Activated T-cell treated with anti-CD3 and anti-CD28 coated beads, Interleukin-2, amount 50 U/mL, for 48 hours (primary cell): ENCODE measurements around the gene CHRM1.
"Not testable (repeated sequence)": the region's sequence is repeated elsewhere in the genome, so short reads cannot be mapped to it uniquely, and the experiment has no call there.

Source experiments
- DNase-seq, 2 experiments: peaks; one replicate each; pipeline ENCODE4 v3.0.0-alpha.2; 2020

The CHRM1 gene, protein sequence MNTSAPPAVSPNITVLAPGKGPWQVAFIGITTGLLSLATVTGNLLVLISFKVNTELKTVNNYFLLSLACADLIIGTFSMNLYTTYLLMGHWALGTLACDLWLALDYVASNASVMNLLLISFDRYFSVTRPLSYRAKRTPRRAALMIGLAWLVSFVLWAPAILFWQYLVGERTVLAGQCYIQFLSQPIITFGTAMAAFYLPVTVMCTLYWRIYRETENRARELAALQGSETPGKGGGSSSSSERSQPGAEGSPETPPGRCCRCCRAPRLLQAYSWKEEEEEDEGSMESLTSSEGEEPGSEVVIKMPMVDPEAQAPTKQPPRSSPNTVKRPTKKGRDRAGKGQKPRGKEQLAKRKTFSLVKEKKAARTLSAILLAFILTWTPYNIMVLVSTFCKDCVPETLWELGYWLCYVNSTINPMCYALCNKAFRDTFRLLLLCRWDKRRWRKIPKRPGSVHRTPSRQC

DNA sequence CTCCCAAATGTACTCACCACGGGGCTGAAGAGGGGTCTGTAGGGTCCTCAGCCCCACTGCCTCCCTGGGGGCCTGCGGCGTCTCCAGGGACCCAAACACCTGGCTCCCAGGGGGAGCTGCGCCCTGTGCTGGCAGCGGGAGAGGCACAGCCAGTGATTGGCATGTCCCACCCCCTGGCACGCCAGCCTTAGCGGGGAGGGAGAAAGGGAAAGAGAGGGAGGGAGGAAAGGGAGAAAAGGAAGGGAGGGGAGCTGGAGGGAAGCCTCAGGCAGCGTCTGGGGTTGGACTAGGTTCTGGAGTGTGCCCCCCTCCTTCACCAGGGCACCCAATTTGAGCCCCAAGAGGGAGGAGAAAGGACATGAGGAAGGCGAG, at the start of gene CHRM1:
Gene CHRM1 (minus strand): TSS at position 163 of the 372 bp plus-strand sequence. CDS start 10,263 bp downstream, outside the sequence.
- no peak for DNase-seq

DNA sequence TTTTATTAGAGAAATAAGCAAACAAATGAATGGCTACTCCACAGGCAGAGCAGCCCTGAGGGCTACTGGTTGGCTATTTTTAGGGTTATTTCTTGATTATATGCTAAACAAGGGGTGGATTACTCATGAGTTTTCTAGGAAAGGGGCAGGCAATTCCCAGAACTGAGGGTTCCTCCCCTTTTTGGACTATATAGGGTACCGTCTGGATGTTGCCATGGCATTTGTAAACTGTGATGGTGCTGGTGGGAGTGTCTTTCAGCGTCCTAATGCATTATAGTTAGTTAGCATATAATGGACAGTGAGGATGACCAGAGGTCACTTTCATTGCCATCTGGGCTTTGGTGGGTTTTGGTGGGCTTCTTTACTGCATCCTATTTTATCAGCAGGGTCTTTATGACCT, 44.4 kb upstream of the CHRM1 start:
- no peak for DNase-seq

DNA sequence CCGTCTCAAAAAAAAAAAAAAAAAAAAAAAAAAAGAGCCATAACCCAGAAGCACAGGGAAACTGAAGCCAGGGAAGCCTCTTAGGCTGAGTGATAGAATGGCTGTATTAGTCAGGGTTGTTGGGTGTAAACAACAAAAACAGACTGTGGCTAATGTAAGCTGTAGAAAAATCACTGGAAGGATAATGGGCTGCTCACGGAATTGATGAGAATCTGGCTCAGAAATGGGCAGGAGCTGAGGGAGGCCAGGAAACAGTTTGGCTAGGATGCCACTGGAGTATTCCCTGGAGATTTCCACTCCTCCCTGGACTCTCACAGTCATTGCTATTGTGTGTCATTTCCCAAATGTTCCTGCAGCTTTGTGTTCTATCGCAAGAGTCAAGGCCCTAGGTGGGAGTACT, 41.2 kb upstream of the CHRM1 start:
- no peak for DNase-seq

DNA sequence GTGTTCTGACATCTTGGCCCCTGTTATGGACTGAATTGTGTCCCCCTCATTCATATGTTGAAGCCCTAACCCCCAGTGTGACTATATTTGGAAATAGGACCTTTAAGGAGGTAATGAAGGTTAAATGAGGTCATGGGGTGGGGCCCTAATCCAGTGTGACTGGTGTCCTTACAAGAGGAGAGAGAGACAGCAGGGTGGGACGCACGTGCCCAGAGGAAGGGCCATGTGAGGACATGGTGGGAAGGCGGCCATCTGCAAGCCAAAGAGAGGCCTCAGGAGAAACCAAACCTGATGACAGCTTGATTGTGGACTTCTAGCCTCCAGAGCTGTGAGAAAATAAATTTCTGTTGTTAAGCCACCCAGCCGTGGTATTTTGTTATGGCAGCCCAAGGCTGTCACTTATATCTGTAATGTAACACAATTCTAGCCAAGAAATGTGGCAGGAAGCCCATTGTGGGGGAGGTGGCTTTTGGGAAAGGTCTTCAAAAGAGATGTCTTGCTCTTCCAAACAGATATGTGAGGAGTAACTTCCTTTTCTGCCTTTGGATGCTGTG, 39.9 kb upstream of the CHRM1 start:
- DNase-seq, result no peak

DNA sequence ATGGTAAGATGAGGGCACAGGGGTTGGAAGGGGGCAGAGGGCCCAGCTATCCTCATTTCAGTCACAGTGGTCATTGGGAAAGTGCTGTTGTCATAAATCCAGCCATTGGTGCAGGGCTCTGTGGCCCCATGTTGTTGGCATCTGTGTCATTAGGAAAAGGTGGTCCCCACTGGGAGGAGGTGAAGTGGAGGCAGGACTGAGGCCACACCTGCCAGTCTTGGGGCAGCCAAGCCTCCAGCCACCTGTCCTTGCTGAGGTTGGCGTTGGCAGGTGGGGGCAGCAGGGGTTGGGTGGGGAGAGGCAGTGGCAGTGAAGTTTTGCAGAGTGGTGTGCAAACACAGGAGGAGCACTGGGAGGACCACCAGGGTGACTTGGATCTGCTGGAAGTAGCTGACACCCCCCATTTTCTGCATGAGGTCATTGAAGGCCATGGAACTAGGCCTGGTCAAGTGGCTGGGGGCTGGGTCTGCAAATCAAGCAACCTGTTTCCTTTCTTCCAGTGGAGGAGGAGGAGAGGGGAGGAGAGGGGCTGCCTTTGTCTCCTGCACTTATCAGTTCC, 38.3 kb upstream of the CHRM1 start:
- DNase-seq, result no peak

DNA sequence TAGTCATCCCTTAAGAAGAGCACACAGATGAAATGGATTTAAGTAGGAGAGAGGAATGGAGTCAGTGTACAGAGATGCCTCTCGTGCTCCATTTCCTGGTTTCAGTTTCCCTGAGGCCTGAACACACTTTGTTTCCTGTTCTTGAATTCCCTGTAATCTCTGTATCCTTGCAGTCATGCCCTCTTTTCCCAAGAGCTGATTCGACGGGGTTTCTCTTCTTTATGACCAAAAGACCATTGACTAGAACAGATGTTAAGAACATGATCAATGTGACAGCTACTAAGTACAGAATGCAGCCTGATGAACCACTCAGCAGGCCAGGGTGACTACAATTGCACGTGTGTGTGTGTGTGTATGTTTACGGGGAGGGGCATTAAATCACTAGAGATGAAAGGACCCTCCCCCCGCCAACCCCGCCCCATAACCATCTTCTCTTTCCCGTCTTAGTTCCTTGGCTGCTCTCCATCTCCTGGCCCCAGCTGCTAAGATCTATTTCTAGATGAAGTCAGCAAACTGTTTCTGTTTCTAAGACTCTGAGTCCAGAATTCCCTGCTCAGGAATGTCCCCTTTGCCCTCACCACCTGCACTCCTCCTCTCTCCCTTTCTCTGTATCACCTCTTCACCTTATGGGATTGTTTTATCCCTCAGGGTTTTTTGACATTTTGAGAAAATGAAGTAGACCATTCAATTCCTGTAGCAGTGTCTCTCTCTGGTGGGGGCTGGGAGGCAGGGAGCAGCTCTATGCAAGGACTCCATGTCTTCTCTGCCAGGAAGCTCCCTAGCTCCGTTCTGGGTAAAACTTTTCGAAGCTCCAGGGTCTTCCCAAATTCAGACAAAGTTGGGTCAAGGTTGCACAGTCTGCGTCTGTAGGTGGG, 37.6 kb upstream of the CHRM1 start:
- no peak for DNase-seq

DNA sequence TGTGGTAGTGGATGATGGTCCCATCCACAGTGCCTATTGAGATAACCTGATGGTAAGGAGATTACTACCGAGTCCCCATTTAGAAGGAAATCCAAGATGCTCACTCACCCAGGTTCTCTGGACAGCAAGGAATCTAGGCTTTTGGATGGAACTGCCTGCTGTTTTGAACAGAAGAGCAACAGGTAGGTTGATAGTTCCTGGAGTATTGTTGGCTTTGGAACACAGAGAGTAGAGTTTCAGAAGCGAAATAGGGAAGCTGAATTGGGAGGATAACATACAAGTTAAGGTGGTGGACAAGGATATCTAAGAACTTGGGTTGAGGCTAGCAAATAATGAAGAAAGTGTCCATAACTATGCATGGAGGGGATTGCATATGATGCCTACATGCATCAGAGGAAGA, 36.0 kb upstream of the CHRM1 start:
- no peak for DNase-seq

DNA sequence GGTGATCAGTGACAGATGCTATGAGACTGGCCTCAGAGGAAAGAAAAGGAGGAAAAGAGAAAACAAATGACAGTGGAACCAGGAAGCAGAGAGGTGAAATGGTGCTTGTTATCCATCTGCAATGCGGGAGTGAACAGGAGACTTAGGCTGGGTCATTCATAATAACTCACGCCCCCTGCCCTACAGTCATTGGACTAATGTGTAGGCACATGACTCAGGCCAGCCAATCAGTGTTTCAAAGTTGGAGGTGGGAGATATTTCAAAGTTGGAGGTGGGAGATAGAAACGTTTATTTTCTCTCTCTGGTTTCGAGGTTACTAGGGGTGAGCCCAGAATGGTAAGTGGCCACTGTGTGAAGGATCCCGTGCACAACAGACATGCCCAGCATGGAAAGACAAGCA, 33.3 kb upstream of the CHRM1 start:
- DNase-seq, result no peak

DNA sequence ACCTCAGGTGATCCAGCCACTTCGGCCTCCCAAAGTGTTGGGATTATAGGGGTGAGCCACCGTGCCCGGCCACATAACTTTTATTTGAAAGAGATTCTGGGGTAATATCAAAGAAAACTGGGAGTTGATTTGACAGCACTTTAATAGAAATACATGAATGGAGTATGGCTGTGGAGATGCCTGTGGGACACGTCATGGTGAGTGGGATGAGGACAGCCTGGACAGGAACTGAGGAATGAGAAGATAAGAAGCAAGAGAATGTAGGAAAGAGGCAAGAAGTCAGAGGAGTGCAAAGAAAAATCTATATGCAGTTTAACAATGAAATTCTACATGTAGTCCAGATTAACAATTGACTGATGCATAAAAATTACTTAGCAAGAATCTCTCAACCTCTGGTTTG, 32.6 kb upstream of the CHRM1 start:
- no peak for DNase-seq

DNA sequence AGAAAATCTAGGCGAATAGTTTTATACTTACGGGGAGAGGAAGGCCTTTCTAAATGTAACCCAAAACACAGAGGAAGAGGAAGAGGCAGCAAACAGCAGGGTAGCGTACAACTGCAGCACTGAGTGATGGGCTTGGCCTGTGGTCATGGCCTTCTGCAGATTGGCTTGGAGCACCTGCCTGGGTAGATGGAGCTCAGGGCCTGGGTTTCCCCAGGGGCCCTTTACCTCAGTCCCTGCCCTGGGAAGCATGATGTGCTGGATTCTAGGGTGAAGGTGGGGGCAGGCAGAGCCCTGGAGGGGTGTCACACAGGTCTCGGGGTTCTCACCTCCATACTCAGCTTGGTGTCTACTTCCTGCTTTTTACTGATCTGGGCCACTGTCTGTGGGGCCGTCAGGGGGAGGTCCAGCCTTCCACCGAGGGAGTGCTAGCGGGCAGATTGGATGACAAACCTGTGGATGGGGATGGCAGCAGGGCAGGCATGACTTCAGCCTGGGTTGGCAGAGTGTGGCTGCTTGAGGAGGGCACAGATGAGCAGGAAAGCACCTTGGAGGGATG, 27.7 kb upstream of the CHRM1 start:
- no peak for DNase-seq

DNA sequence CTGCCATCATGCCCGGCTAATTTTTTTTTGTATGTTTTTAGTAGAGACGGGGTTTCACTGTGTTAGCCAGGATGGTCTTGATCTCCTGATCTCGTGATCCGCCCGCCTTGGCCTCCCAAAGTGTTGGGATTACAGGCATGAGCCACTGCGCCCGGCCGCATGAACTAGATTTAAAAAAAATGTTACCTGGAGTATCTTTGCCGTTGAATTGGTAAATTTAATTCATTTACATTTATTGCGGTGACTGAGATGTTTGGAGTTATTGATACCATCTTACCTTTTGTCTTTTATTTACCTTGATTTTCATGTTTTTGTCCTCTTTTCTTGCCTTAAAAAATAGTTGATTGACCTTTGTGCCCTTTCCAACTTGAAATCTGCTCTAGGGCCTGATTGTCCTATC, 24.4 kb upstream of the CHRM1 start:
- DNase-seq, result not testable (repeated sequence)

DNA sequence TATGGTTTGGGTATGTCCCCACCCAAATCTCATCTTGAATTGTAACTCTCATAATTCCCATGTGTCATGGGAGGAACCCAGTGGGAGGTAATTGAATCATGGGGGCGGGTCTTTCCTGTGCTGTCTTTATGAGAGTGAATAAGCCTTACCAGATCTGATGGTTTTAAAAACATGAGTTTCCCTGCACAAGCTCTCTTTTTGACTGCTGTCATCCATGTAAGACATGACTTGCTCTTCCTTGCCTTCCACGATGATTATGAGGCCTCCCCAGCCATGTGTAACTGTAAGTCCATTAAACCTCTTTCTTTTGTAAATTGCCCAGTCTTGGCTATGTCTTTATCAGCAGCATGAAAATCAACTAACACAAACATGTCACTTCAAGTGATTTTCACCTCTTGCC, 16.4 kb upstream of the CHRM1 start:
- DNase-seq, result not testable (repeated sequence)

DNA sequence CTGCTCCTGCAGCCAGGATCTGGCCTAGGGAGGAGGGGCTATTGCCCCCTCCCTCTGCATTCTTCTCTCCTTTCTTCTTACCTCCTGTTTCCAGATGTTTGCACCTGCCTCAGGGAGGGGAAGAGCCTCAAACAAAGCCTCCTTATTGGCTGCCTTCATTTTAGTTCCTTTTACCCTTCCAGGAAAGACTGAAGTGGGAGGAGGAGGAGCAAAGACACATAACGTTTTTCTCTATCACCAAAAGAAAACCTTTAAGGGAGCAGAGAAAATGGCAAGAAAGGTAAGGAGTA, 13.3 kb upstream of the CHRM1 start:
- no peak for DNase-seq

DNA sequence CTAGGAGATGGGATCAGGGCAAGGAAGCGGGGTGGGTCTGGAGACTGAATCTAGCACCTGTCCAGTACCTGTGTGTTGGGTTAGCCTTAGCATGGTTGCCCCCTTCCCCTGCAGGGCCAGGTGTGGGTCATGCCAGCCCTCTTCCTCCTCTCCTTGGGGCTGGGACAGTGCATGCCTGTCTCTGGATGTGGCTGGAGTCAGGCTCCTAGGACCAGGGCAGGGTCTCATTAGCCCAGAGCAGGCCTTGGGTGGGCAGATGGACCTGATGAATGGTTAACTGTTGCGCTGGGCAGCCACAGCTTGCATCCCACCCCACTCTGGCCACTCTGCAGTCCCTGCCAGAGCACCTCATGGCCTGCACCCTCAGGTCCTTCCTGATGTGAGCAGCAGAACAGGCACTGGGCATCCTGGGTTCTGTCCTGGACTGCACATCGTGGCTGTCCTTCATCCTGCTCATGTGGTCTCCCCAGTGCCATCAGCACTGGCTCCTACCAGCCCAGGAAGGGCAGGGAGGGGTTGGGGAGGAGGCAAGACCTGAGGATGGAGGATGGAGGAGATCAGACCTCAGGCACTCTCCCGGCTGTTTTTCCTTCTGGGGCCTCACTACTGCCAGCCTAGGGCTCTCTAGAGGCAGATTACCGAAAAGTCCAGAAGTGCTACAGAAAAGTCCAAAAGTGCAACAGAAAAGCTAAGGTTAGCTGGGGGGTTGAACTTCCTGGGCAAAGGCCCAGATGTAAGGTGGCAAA, 12.8 kb upstream of the CHRM1 start:
- no peak for DNase-seq

DNA sequence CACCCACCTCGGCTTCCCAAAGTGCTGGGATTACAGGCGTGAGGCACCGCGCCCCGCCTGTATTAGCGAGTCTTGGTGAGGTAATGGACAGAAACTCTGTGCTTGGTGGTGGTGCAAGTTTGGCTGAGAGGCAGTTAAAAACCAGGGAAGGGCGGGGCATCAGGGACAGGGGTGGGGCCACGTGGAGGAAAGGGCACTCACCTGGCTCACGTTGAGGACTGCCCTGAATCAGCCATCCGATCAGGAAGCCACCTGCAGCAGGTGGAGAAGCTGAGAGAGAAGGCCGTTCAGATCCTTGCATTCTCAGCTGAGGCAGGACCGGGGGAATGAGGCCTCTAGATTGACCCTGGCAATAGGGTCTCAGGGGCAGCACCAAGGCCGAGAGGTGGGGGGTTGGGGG, 12.1 kb upstream of the CHRM1 start:
- no peak for DNase-seq

DNA sequence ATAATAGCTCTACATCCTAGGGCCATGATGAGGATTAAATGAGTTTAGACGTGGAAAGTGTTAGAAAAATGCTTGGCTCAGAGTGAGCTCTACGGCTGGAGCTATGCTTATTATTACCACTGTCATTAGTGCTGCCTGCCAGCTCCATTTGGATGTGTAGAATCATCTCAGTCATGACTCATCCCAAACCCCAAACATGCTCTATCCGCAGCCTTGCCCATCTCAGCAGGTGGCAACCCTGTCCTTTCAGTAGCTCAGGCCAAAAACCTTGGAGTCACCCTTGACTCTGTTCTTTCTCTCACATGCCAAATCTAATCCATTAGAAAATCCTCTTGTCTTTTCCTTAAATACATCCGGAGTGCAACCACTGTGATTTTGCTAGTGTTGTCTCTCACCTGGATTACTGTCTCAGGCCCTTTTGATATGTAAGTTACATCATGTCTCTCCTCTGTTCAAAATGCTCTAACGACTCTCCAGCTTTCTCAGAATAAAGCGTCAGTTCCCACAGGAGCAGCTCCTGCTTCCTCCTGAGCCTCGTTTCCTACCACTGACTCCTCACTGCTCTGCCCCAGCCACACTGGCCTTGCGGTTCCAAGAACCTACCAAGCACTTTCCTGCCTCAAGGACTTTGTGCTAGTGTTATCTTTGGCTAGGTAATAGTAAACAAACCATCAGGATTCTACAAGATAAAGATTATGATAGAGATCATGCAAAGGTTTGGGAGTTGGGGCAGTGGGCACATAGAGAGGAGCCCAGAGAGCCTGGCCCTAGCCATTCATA, 10.5 kb upstream of the CHRM1 start:
- no peak for DNase-seq

DNA sequence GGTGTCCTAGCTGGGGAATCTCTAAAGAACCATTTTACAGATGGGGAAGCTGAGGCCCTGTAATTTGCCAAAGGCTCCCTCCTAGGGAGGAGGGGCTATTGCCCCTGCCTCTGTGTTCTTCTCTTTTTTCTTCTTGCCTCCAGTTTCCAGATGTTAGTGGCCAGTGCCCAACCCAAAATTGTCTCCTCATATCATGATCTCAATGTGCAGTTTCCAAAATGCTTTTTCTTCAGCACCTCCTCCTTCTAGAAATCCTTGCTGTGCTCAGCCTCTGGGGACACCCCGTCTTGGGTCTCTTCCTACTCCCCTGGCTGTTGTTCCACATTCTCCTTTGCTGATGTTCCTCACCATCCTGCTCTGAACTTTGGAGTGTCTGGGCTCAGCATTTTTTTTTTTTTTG, 9.5 kb upstream of the CHRM1 start:
- no peak for DNase-seq

DNA sequence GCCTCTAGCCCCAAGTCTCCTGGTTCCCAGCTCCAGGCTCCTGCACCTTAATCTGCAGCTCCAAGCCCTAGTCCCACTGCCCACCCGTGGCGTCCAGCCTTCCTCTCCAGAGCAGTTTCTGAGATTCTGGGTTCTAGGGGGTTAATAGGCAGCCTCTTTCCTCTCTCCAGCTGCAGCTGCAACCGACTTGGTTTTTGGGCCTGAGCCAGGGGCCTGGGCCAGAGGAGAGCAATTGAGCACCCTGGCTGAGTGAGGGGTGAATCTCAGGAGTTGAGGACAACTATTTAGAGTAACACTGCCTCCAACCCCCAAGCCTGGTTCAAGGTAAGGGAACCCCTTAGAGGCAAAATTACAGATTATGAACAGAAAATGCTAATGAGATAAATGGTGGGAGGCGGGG, 9.0 kb upstream of the CHRM1 start:
- DNase-seq, result no peak

DNA sequence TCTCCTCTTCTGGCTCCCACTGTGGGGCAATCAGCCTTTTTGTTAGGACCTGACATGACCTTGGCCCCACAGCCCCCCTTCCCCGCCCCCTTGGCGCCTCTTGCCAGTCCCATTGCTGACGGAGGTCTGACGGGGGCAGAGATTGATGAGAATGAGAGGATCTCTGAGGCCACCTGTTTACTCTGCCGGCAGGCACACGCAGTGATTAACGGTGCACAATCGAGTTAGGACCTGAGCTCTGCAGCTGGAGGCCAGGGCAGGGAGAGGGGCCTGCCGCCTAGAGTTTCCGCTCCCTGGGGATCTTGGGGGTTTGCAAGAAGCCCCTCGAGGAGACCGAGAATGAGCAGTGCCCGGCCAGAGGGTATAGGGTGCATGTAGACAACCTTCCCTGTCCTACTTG, 6.8 kb upstream of the CHRM1 start:
- DNase-seq, result no peak

DNA sequence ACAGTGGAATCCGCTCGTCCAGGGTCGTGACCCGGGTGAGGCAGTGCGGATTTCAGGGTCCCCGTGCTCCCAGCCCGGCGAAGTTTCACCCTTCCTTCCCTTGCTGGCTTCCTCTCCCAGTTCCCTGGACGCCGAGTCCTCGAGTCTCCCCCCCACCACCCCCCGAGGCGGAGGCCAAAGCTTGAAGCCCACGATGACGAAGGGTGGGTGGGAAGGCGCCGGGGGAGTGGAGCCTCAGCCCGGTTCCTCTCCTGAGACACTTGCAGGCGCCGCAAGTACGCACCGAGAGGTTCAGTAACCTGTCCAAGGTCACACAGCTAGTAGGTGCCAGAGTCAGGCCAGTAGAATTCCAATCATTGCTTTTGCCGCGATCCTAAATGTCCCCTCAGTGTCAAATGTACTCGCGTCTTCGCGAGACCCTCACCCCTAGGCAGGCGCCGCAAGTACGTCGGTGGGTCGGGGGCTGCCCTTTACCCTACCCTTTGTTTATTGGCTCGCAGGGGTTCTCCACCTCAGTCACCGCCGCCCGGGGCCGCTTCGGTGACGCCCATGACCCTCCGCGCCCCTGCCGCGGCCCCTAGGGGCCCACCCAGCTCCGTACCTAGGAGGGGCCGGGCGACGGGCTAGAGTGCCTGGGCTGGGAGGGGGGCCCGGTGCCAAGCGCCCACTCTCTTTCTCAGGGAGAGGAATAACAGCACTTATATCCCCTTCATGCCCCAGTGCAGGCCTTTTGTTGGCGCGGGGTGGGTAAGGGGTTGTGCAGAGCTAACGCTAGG, 5.7 kb upstream of the CHRM1 start:
- no peak for DNase-seq
